ENCODE data around the gene GTF2A2.

GRCh38 chr15:59622289-59622688, 35.0 kb downstream of the GTF2A2 start:
- TF ChIP-seq CTCF (IDR thresholded peaks at IDR 0.05) (no peak), POLR2AphosphoS5 (IDR thresholded peaks at IDR 0.05) (no peak)
